ENCODE results near the gene APH1B. TPM values are rescaled to one million over a fixed set of nuclear protein-coding genes. Genes with fewer than 3 reads are reported as not detected.

APH1B gene
- total and polyA plus RNA-seq, 2 donors (not counting 3 experiments of a cell fraction or from before 2014, with no cell fraction given), result 14.6 to 24.6 TPM

DNA sequence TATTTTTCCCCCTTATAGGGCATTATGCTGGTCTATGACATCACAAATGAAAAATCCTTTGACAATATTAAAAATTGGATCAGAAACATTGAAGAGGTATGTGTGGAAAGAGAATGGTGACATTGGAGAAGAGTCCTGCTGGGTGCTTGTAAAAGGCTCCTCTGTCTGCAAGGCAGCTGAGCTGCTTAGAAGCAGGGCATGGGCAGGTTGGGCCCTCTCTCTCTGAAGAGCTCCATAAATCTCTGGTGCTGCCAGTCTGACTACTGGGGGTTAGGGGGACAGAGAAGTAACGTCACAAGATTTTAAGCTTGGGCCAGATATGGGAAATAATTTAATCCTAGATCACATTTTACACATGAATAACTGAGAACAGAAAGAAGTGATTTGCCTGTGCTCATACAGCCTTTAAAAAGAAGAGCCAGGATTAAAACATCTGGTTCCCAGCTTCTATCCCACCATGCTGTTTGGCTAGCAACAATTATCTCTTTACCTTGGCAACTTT, 21.9 kb upstream of the APH1B start:
- no peak for DNase-seq (ENCODE audit: low read depth, low spot score)
- dilution Hi-C loops (cut with MboI; ENCODE audit: extremely low pct_ligation_motif_present, low sequenced_read_pairs), result no loop called here
- no peak overlapping the region for H2AFZ ChIP-seq (ENCODE audit: low read depth, low read length)
- H3K4me2 ChIP-seq (ENCODE audit: insufficient read depth, low read length), result no peak overlapping the region
- H3K4me1 ChIP-seq (ENCODE audit: control insufficient read depth, extremely low read depth, insufficient read depth, low read length), result peaks cover 23% of the 10 kb centered on the region
- no TSS peak for BruUV-seq (replicated peaks)
- H3K79me2 ChIP-seq (ENCODE audit: control insufficient read depth, insufficient read depth, low read length), result no peaks in the 10 kb centered on the region
- no peaks in the 10 kb centered on the region for H3K27me3 ChIP-seq (ENCODE audit: control insufficient read depth in 2 of 2, insufficient read depth in 2 of 2, low read length in 2 of 2)
- H3K36me3 ChIP-seq (ENCODE audit: control insufficient read depth in 2 of 2, extremely low read depth in 1 of 2, insufficient read depth in 2 of 2, low read length in 2 of 2), result peaks cover 2 to 5% of the 10 kb centered on the region in 2 experiments
- no peak overlapping the region for H3K4me3 ChIP-seq (replicated peaks in 1 of 3; ENCODE audit: insufficient read depth in 1 of 3, low read depth in 1 of 3, low read length in 3 of 3)
- H3K9me3 ChIP-seq (replicated peaks; ENCODE audit: control insufficient read depth, insufficient read depth, low read length), result no peaks in the 10 kb centered on the region
- no peak overlapping the region for H3K27ac ChIP-seq (ENCODE audit: insufficient read depth, low read depth, low read length)
- H3K9me1 ChIP-seq (replicated peaks; ENCODE audit: control insufficient read depth, extremely low read depth, insufficient read depth, low read length), result no peaks in the 10 kb centered on the region
- no peak for FAIRE-seq
- no peaks in the 10 kb centered on the region for H4K20me1 ChIP-seq (replicated peaks; ENCODE audit: control insufficient read depth, extremely low read depth, insufficient read depth, low read length)
- CTCF ChIA-PET, result interaction anchor here (0.5 to 2.5 kb wide), 9 partner anchors 10 to 109 kb away, joined by 3 to 8 read pairs (median 4); no protein-coding TSS in a partner anchor
- TF ChIP-seq EZH2 (IDR thresholded peaks at IDR 0.05; ENCODE audit: borderline replicate concordance, low read depth, low read length, severe bottlenecking), result no peak
- no peak for TF ChIP-seq JUN (IDR thresholded peaks at IDR 0.05; ENCODE audit: borderline replicate concordance, insufficient read depth, insufficient read length, low read depth)
- TF ChIP-seq, protein P1, sequence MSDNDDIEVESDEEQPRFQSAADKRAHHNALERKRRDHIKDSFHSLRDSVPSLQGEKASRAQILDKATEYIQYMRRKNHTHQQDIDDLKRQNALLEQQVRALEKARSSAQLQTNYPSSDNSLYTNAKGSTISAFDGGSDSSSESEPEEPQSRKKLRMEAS (IDR thresholded peaks at IDR 0.05; ENCODE audit: insufficient read depth, insufficient read length), result no peak
- no peak for TF ChIP-seq POLR2A (IDR thresholded peaks at IDR 0.05; ENCODE audit: low read depth, low read length)
- no peak for TF ChIP-seq MYC (IDR thresholded peaks at IDR 0.05; ENCODE audit: low read depth, low read length)
- TF ChIP-seq, protein P2, sequence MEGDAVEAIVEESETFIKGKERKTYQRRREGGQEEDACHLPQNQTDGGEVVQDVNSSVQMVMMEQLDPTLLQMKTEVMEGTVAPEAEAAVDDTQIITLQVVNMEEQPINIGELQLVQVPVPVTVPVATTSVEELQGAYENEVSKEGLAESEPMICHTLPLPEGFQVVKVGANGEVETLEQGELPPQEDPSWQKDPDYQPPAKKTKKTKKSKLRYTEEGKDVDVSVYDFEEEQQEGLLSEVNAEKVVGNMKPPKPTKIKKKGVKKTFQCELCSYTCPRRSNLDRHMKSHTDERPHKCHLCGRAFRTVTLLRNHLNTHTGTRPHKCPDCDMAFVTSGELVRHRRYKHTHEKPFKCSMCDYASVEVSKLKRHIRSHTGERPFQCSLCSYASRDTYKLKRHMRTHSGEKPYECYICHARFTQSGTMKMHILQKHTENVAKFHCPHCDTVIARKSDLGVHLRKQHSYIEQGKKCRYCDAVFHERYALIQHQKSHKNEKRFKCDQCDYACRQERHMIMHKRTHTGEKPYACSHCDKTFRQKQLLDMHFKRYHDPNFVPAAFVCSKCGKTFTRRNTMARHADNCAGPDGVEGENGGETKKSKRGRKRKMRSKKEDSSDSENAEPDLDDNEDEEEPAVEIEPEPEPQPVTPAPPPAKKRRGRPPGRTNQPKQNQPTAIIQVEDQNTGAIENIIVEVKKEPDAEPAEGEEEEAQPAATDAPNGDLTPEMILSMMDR (IDR thresholded peaks at IDR 0.05; ENCODE audit: extremely low read depth in 1 of 2, insufficient read depth in 1 of 2, low read depth in 1 of 2, low read length in 2 of 2), result no peak
- intact Hi-C loops (cut with micrococcal nuclease), result loop anchor here (5.0 kb wide), 1 partner anchor 98 kb away; the partner anchor contains the start of gene RPS27L
- H3K9ac ChIP-seq (replicated peaks; ENCODE audit: extremely low read depth, insufficient read depth, low read length), result no peak overlapping the region
- POLR2A ChIA-PET, result no interaction called here
